Neural progenitor cell (in vitro differentiated cells): ENCODE data around the gene ZNF610. TPM values are rescaled to one million over a fixed set of nuclear protein-coding genes. Genes with fewer than 3 reads are reported as not detected.

Experiments used
- DNase-seq: peaks from one replicate; pipeline ENCODE4 v3.0.0-alpha.2; 2016; ENCODE audit warnings: low spot score
- H2AFZ ChIP-seq: fragments of 200-600 bp; sonication (generic); replicated peaks from 2 replicates; pipeline ENCODE4 v1.6.1; 2016; ENCODE audit warnings: antibody characterized with exemption
- H3F3A ChIP-seq: fragments of 200-600 bp; sonication (generic); 2 replicates; pipeline ENCODE4 v1.6.1; 2016; ENCODE audit warnings: antibody characterized with exemption, low read depth
- H3K27ac ChIP-seq: fragments of 200-600 bp; sonication (generic); 2 replicates; pipeline ENCODE4 v1.5.1; 2016; ENCODE audit warnings: mild to moderate bottlenecking
- H3K27me3 ChIP-seq: fragments of 200-600 bp; sonication (generic); 2 replicates; pipeline ENCODE4 v1.6.1; 2016; ENCODE audit warnings: mild to moderate bottlenecking, moderate library complexity
- H3K36me3 ChIP-seq: fragments of 200-600 bp; sonication (generic); 2 replicates; pipeline ENCODE4 v1.5.1; 2016
- H3K4me1 ChIP-seq: fragments of 200-600 bp; sonication (generic); 2 replicates; pipeline ENCODE4 v1.6.1; 2016; ENCODE audit warnings: mixed run types
- H3K4me2 ChIP-seq: fragments of 200-600 bp; sonication (generic); 2 replicates; pipeline ENCODE4 v1.6.1; 2016
- H3K4me3 ChIP-seq: fragments of 200-600 bp; sonication (generic); 2 replicates; pipeline ENCODE4 v1.5.1; 2016
- H3K79me2 ChIP-seq: fragments of 200-600 bp; sonication (generic); 2 replicates; pipeline ENCODE4 v1.6.1; 2016; ENCODE audit warnings: low read depth
- H3K9ac ChIP-seq: fragments of 200-600 bp; sonication (generic); 2 replicates; pipeline ENCODE4 v1.6.1; 2016
- H3K9me3 ChIP-seq: fragments of 200-600 bp; sonication (generic); 2 replicates; pipeline ENCODE4 v1.5.1; 2016; ENCODE audit warnings: low read depth
- H4K20me1 ChIP-seq: fragments of 200-600 bp; sonication (generic); 2 replicates; pipeline ENCODE4 v1.6.1; 2016; ENCODE audit warnings: low read depth
- H3K27ac Mint-ChIP-seq: 3 replicates; pipeline ENCODE4 v1.8.0; 2021; ENCODE audit warnings: mixed read lengths
- H3K27me3 Mint-ChIP-seq: 2 replicates; pipeline ENCODE4 v1.8.0; 2022; ENCODE audit warnings: low read depth, mild to moderate bottlenecking, inconsistent platforms, moderate library complexity, mixed read lengths; ENCODE audit not compliant: insufficient read depth
- H3K36me3 Mint-ChIP-seq: 3 replicates; pipeline ENCODE4 v1.8.0; 2021; ENCODE audit warnings: mixed read lengths
- H3K4me1 Mint-ChIP-seq: 3 replicates; pipeline ENCODE4 v1.8.0; 2021; ENCODE audit warnings: mixed read lengths
- H3K4me3 Mint-ChIP-seq: 3 replicates; pipeline ENCODE4 v1.8.0; 2021; ENCODE audit warnings: mild to moderate bottlenecking, moderate library complexity, mixed read lengths
- H3K9me3 Mint-ChIP-seq: 3 replicates; pipeline ENCODE4 v1.8.0; 2020; ENCODE audit warnings: mixed read lengths
- CTCF ChIP-seq: fragments of 200-600 bp; sonication (generic); IDR thresholded peaks from 2 replicates; pipeline ENCODE4 v1.5.1; 2017; ENCODE audit warnings: antibody characterized with exemption, mild to moderate bottlenecking
- EZH2 ChIP-seq: fragments of 200-600 bp; sonication (generic); IDR thresholded peaks from 2 replicates; pipeline ENCODE4 v1.6.1; 2017; ENCODE audit warnings: antibody characterized with exemption, mild to moderate bottlenecking, moderate library complexity
- EZH2phosphoT487 ChIP-seq: fragments of 200-600 bp; sonication (generic); IDR thresholded peaks from 2 replicates; pipeline ENCODE4 v1.6.1; 2017; ENCODE audit warnings: antibody characterized with exemption
- small RNA-seq: library from RNA; depleted of rRNA; stranded (forward); fragments of <200 nt; gene quantifications from one replicate; pipeline ENCODE3, GENCODE V24; 2015
- total RNA-seq: library from RNA; depleted of rRNA; stranded (reverse); fragments of >200 nt; gene quantifications from 2 replicates; pipeline ENCODE4 v1.2.3, GENCODE V29; 2015; ENCODE audit warnings: low replicate concordance

Gene ZNF610
- total RNA-seq, 1 donor from 2014 or later: 13.0 TPM

DNA sequence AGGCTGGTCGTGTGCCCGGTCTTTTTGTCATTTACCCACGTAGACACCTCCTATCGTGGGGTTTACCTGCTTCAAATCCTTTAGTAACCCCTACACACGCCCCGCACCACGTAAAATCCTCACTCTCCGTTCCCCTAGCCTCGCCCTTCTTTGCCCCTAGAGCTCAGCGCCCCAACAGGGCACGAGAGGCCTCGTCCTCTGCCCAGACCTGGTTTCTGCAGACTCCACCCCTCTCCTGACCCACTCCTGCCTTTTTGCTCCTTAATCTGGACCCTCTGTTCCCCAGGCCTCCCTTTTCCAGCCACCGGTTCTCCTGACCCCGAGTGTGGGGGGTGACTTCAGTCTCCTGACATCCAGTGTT, 62.0 kb downstream of the ZNF610 start:
- H3K27me3 Mint-ChIP-seq: peaks cover 3% of the 10 kb centered on the region
- no peak overlapping the region for H3K4me3 Mint-ChIP-seq
- Histone ChIP-seq H3K4me1 (no peaks in the 10 kb centered on the region), H3F3A (no peaks in the 10 kb centered on the region), H3K27ac (no peak overlapping the region), H3K36me3 (no peaks in the 10 kb centered on the region), H3K79me2 (peaks cover 14% of the 10 kb centered on the region), H2AFZ (peak overlapping the region; percentile 51), H4K20me1 (no peaks in the 10 kb centered on the region), H3K27me3 (no peaks in the 10 kb centered on the region), H3K4me2 (peak overlapping the region; percentile 65), H3K9me3 (no peaks in the 10 kb centered on the region), H3K4me3 (peak overlapping the region; percentile 65), H3K9ac (peak overlapping the region; percentile 51)
- no peaks in the 10 kb centered on the region for H3K4me1 Mint-ChIP-seq
- no peak overlapping the region for H3K27ac Mint-ChIP-seq
- no peaks in the 10 kb centered on the region for H3K36me3 Mint-ChIP-seq
- H3K9me3 Mint-ChIP-seq: peaks cover 52% of the 10 kb centered on the region
- TF ChIP-seq EZH2: no peak
- TF ChIP-seq EZH2phosphoT487: no peak
- peak; percentile 6 for TF ChIP-seq CTCF
- peak; percentile 36 for DNase-seq

DNA sequence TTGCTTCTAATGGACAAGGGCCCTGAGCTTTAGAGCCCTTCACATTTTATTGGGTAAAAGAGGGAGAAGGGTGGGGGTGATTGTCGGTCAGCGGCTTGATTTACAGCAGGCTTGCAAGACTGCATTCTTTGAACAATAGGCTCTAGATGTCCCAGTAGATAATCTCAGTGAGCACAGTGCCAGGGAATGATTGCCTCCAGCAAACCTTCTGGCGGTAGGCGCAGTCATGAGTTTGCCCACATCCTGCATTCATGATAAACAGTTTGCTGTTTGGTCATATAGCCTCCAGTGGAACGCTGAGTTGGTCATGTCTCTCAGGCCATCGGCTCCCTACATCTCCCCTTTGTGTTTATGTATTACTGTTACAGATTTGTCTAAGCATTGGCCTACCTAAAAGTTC, 74.2 kb downstream of the ZNF610 start:
- H3F3A ChIP-seq: no peaks in the 10 kb centered on the region
- H3K36me3 ChIP-seq: no peaks in the 10 kb centered on the region
- no peaks in the 10 kb centered on the region for H3K4me1 ChIP-seq
- H3K4me1 Mint-ChIP-seq: no peaks in the 10 kb centered on the region
- H3K4me3 ChIP-seq: no peak overlapping the region
- H2AFZ ChIP-seq: no peak overlapping the region
- peaks cover 6% of the 10 kb centered on the region for H3K9me3 ChIP-seq
- no peak overlapping the region for H3K4me3 Mint-ChIP-seq
- H3K4me2 ChIP-seq: no peak overlapping the region
- H3K27ac ChIP-seq: no peak overlapping the region
- DNase-seq: no peak
- H3K79me2 ChIP-seq: no peaks in the 10 kb centered on the region
- no peaks in the 10 kb centered on the region for H3K27me3 ChIP-seq
- H3K27ac Mint-ChIP-seq: no peak overlapping the region
- peaks cover 41% of the 10 kb centered on the region for H3K9me3 Mint-ChIP-seq
- no peak for TF ChIP-seq EZH2
- TF ChIP-seq EZH2phosphoT487: no peak
- TF ChIP-seq CTCF: no peak
- H3K36me3 Mint-ChIP-seq: no peaks in the 10 kb centered on the region
- H3K27me3 Mint-ChIP-seq: no peaks in the 10 kb centered on the region
- no peak overlapping the region for H3K9ac ChIP-seq
- H4K20me1 ChIP-seq: no peaks in the 10 kb centered on the region

DNA sequence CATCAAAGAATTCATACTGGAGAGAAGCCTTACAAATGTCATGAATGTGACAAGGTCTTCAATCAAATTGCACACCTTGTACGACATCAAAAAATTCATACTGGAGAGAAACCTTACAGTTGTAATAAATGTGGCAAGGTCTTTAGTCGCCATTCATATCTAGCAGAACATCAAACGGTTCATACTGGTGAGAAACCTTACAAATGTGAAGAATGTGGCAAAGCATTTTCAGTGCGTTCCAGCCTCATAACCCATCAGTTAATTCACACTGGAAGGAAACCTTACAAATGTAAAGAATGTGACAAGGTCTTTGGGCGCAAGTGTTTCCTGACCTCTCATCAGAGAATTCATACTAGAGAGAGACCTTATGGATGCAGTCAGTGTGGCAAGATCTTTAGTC, 79.7 kb downstream of the ZNF610 start:
- H3K27me3 Mint-ChIP-seq: no peaks in the 10 kb centered on the region
- Histone ChIP-seq H3K27ac (no peak overlapping the region), H3K9me3 (peaks cover 23% of the 10 kb centered on the region), H3K4me1 (no peaks in the 10 kb centered on the region), H3K4me2 (no peak overlapping the region), H3F3A (no peaks in the 10 kb centered on the region), H3K9ac (no peak overlapping the region), H2AFZ (no peak overlapping the region), H3K27me3 (no peaks in the 10 kb centered on the region), H4K20me1 (no peaks in the 10 kb centered on the region), H3K4me3 (no peak overlapping the region), H3K79me2 (no peaks in the 10 kb centered on the region), H3K36me3 (no peaks in the 10 kb centered on the region)
- no peak overlapping the region for H3K4me3 Mint-ChIP-seq
- DNase-seq: no peak
- H3K9me3 Mint-ChIP-seq: peaks cover 48% of the 10 kb centered on the region
- no peak overlapping the region for H3K27ac Mint-ChIP-seq
- TF ChIP-seq CTCF (no peak), EZH2 (no peak), EZH2phosphoT487 (no peak)
- no peaks in the 10 kb centered on the region for H3K36me3 Mint-ChIP-seq
- H3K4me1 Mint-ChIP-seq: no peaks in the 10 kb centered on the region

Small RNA genes lying within 50 kb of the gene (small RNA-seq; reads per million reads assigned to genes)
- not detected for gene AC010332.1

Other genes starting within 250 kb of the ZNF610 start
- 17.6 and 18.3 TPM in 2 replicates for gene ZNF841, start 240.5 kb upstream of the ZNF610 start, total RNA-seq
- gene ZNF616, start 196.3 kb upstream of the ZNF610 start, total RNA-seq: 26.8 and 38.4 TPM in 2 replicates
- gene ZNF836, start 164.6 kb upstream of the ZNF610 start, total RNA-seq: 8.3 and 8.8 TPM in 2 replicates
- gene PPP2R1A, start 146.2 kb upstream of the ZNF610 start, total RNA-seq: 218 and 367 TPM in 2 replicates
- gene ZNF766, start 66.7 kb upstream of the ZNF610 start, total RNA-seq: 27.2 and 66.1 TPM in 2 replicates
- gene ZNF480, start 39.1 kb upstream of the ZNF610 start, total RNA-seq: 13.2 and 18.1 TPM in 2 replicates
- 26.3 and 56.1 TPM in 2 replicates for gene ZNF880, start 33.7 kb downstream of the ZNF610 start, total RNA-seq
- 16.8 and 29.8 TPM in 2 replicates for gene ZNF528, start 61.6 kb downstream of the ZNF610 start, total RNA-seq
- gene ZNF534, start 92.9 kb downstream of the ZNF610 start, total RNA-seq: 0.43 and 0.62 TPM in 2 replicates
- gene ZNF578, start 117.3 kb downstream of the ZNF610 start, total RNA-seq: 3.8 and 9.7 TPM in 2 replicates
- 13.5 and 18.9 TPM in 2 replicates for gene ZNF808, start 191.4 kb downstream of the ZNF610 start, total RNA-seq
- 12.9 and 16.2 TPM in 2 replicates for gene ZNF701, start 234.0 kb downstream of the ZNF610 start, total RNA-seq